A549 treated with ZK216348 at 1 μM for 4 hours (cell line): Measurements from ENCODE around the gene WFS1. TPM values are rescaled to one million over a fixed set of nuclear protein-coding genes. Genes with fewer than 3 reads are reported as not detected.

Source experiments
- total RNA-seq: library from RNA; stranded (reverse); fragments of 200-300 nt; extraction: Qiagen RNA extraction; gene quantifications from 5 replicates; pipeline ENCODE4 v1.2.3, GENCODE V29; 2022; ENCODE audit warnings: low read depth

WFS1 gene, protein sequence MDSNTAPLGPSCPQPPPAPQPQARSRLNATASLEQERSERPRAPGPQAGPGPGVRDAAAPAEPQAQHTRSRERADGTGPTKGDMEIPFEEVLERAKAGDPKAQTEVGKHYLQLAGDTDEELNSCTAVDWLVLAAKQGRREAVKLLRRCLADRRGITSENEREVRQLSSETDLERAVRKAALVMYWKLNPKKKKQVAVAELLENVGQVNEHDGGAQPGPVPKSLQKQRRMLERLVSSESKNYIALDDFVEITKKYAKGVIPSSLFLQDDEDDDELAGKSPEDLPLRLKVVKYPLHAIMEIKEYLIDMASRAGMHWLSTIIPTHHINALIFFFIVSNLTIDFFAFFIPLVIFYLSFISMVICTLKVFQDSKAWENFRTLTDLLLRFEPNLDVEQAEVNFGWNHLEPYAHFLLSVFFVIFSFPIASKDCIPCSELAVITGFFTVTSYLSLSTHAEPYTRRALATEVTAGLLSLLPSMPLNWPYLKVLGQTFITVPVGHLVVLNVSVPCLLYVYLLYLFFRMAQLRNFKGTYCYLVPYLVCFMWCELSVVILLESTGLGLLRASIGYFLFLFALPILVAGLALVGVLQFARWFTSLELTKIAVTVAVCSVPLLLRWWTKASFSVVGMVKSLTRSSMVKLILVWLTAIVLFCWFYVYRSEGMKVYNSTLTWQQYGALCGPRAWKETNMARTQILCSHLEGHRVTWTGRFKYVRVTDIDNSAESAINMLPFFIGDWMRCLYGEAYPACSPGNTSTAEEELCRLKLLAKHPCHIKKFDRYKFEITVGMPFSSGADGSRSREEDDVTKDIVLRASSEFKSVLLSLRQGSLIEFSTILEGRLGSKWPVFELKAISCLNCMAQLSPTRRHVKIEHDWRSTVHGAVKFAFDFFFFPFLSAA
- 7.5 to 16.0 TPM (median 13.8 TPM) in 5 replicates for total RNA-seq

DNA sequence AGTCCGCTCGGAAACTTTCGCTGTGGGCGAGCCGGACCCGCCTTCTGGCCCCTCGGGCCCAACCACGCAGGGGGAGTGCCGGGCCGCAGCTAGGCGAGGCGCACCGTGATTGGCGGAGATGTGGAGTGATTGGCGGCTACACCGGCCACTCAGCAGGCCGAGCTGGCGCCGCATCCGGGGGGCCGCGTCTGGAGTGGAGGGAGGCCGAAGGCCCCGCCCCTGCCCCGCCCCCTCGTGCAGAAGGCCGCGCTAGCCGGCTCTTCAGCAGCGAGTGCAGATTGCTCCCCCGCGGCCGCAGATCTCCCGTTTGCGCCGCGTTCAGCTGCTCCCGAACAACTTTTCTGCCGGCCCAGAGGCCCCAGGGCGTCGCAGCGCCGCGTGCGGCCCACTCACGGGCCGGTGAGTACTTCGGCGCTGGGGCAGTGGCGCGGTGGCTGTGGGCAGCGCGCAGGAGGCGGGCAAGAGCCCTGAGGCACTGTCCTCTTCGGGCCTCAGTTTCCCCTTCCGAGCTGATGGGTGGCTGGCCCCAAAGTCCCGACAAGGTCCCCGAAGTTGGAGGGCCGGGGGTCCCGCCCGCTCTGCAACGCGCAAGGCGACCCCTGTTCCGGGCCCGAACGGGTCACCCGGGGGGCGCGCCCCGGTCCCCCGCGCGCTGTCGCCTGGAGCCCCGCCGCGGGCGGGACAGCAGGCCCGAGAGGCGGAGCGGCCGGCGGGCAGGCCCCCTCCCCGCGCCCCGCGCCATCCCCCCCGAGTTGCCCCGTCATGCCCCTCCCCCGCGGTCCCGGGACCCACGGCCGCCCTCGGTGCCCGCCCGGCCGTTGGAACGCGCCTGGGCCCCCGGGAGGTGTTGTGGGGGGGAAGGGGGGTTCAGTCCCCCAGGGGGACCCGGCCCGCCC, at the start of gene WFS1:
Gene WFS1 (plus strand): TSS at position 235 of the 896 bp plus-strand sequence. CDS start 7,606 bp downstream, outside the sequence.

Other genes starting within 250 kb of the WFS1 start
- gene JAKMIP1, start 69.3 kb upstream of the WFS1 start, total RNA-seq = not detected in 5 replicates
- 26.6 to 40.8 TPM (median 36.9 TPM) in 5 replicates for gene PPP2R2C, start 202.8 kb downstream of the WFS1 start, total RNA-seq